ENCODE measurements around the gene GYG2.
A peak's percentile ranks its signal among the peaks of the same experiment; 100 is the strongest.

- TF ChIP-seq CTCF (IDR thresholded peaks at IDR 0.05) (peak in 2 of 4 experiments; percentile 18 to 38), POLR2AphosphoS5 (IDR thresholded peaks at IDR 0.05) (no peak)
Measured at GRCh38 chrX:2819345-2820135, 9.2 kb upstream of the GYG2 start.

All from prostate gland (tissue), 2 donors.